ENCODE measurements around the gene HEXB. TPM values are rescaled to one million over a fixed set of nuclear protein-coding genes. Genes with fewer than 3 reads are reported as not detected.
A peak's percentile ranks its signal among the peaks of the same experiment; 100 is the strongest.

HEXB gene
- total RNA-seq, 2 donors from 2014 or later, result 44.5 to 45.8 TPM

GRCh38 chr5:74767579-74767913 is 82.5 kb downstream of the HEXB start:
- Mint-ChIP-seq H3K36me3 (ENCODE audit: insufficient read depth in 2 of 2) (peaks cover 0 to 23% of the 10 kb centered on the region in 2 donors), H3K4me1 (ENCODE audit: low read depth) (peaks cover 41% of the 10 kb centered on the region), H3K4me3 (peak overlapping the region; percentile 96 to 97), H3K27ac (peak overlapping the region; percentile 98), H3K9me3 (no peaks in the 10 kb centered on the region), H3K27me3 (ENCODE audit: low read depth) (no peaks in the 10 kb centered on the region)
- DNase-seq (no peak), ATAC-seq (replicated peaks in 1 of 2) (no peak)

Other genes with a start within 250 kb of the HEXB start
- 1 to 10 TPM in 1 of 2 donors, under 1 TPM in 1; 0.60 to 1.9 TPM for gene ENC1, start 44.5 kb upstream of the HEXB start, total RNA-seq
- 10 to 100 TPM; 22.7 to 23.5 TPM for gene GFM2, start 81.9 kb downstream of the HEXB start, total RNA-seq
- 10 to 100 TPM; 53.1 to 62.4 TPM for gene NSA2, start 82.0 kb downstream of the HEXB start, total RNA-seq
- 10 to 100 TPM; 12.9 to 13.4 TPM for gene FAM169A, start 181.2 kb downstream of the HEXB start, total RNA-seq